GM23338 (cell line): ENCODE data around the gene SLC19A1. TPM values are rescaled to one million over a fixed set of nuclear protein-coding genes. Genes with fewer than 3 reads are reported as not detected.

Experiments used
- ATAC-seq: fragments of 200-7000 bp; cut with Tn5 transposase; 3 replicates; pipeline ENCODE4 v1.9.1; 2020
- DNase-seq: peaks from one replicate; pipeline ENCODE4 v3.0.0-alpha.2; 2015; ENCODE audit warnings: low spot score
- H2AFZ ChIP-seq: fragments of 200-600 bp; sonication (generic); 2 replicates; pipeline ENCODE4 v1.8.0; 2016; ENCODE audit warnings: antibody characterized with exemption, mild to moderate bottlenecking, moderate library complexity
- H3F3A ChIP-seq: fragments of 200-600 bp; sonication (generic); replicated peaks from 2 replicates; pipeline ENCODE4 v1.8.0; 2017; ENCODE audit warnings: antibody characterized with exemption, mixed run types, low read depth
- H3K27ac ChIP-seq: fragments of 200-600 bp; sonication (generic); 2 replicates; pipeline ENCODE4 v1.6.1; 2016; ENCODE audit warnings: low read depth
- H3K27me3 ChIP-seq: fragments of 200-600 bp; sonication (generic); 2 replicates; pipeline ENCODE4 v1.8.0; 2016; ENCODE audit warnings: mild to moderate bottlenecking, mixed run types, moderate library complexity; ENCODE audit not compliant: insufficient read depth
- H3K36me3 ChIP-seq: fragments of 200-600 bp; sonication (generic); 2 replicates; pipeline ENCODE4 v1.8.0; 2016; ENCODE audit warnings: mild to moderate bottlenecking; ENCODE audit not compliant: insufficient read depth
- H3K4me1 ChIP-seq: fragments of 200-600 bp; sonication (generic); 2 replicates; pipeline ENCODE4 v1.8.0; 2016; ENCODE audit warnings: mild to moderate bottlenecking, moderate library complexity; ENCODE audit not compliant: insufficient read depth
- H3K4me2 ChIP-seq: fragments of 200-600 bp; sonication (generic); 2 replicates; pipeline ENCODE4 v1.7.1; 2017; ENCODE audit warnings: mixed run types
- H3K4me3 ChIP-seq: fragments of 200-600 bp; sonication (generic); 2 replicates; pipeline ENCODE4 v1.6.1; 2016; ENCODE audit warnings: mixed run types
- H3K79me2 ChIP-seq: fragments of 200-600 bp; sonication (generic); replicated peaks from 2 replicates; pipeline ENCODE4 v1.8.0; 2017; ENCODE audit warnings: mild to moderate bottlenecking; ENCODE audit not compliant: insufficient read depth
- H3K9me2 ChIP-seq: fragments of 200-600 bp; sonication (generic); 2 replicates; pipeline ENCODE4 v1.8.0; 2017; ENCODE audit not compliant: insufficient read depth
- H4K20me1 ChIP-seq: fragments of 200-600 bp; sonication (generic); replicated peaks from 2 replicates; pipeline ENCODE4 v1.8.0; 2017; ENCODE audit warnings: mild to moderate bottlenecking; ENCODE audit not compliant: insufficient read depth
- H3K27ac Mint-ChIP-seq: 2 replicates; pipeline ENCODE4 v1.8.0; 2020; ENCODE audit warnings: inconsistent platforms, mild to moderate bottlenecking, moderate library complexity, mixed read lengths
- H3K27me3 Mint-ChIP-seq: 3 replicates; pipeline ENCODE4 v1.8.0; 2022; ENCODE audit warnings: low read depth, mild to moderate bottlenecking, moderate library complexity, mixed read lengths, inconsistent platforms; ENCODE audit not compliant: insufficient read depth, poor library complexity
- H3K36me3 Mint-ChIP-seq: 3 replicates; pipeline ENCODE4 v1.8.0; 2021; ENCODE audit warnings: low read depth, mild to moderate bottlenecking, inconsistent platforms, moderate library complexity, mixed read lengths
- H3K4me1 Mint-ChIP-seq: 3 replicates; pipeline ENCODE4 v1.8.0; 2020; ENCODE audit warnings: mild to moderate bottlenecking, inconsistent platforms, mixed read lengths
- H3K4me3 Mint-ChIP-seq: 3 replicates; pipeline ENCODE4 v1.8.0; 2021; ENCODE audit warnings: moderate library complexity, mild to moderate bottlenecking, inconsistent platforms, mixed read lengths
- H3K9me3 Mint-ChIP-seq: 3 replicates; pipeline ENCODE4 v1.8.0; 2020; ENCODE audit warnings: moderate library complexity, mild to moderate bottlenecking, inconsistent platforms, mixed read lengths
- EZH2 ChIP-seq: fragments of 200-600 bp; sonication (generic); IDR thresholded peaks from one replicate; pipeline ENCODE4 v1.8.0; 2017; ENCODE audit warnings: antibody characterized with exemption, mild to moderate bottlenecking, low read depth; ENCODE audit not compliant: unreplicated experiment
- EZH2phosphoT487 ChIP-seq: fragments of 200-600 bp; sonication (generic); IDR thresholded peaks from one replicate; pipeline ENCODE4 v1.8.1; 2018; ENCODE audit warnings: antibody characterized with exemption; ENCODE audit not compliant: unreplicated experiment
- NANOG ChIP-seq: IDR thresholded peaks from 2 replicates; pipeline ENCODE4 v1.6.1; 2016; ENCODE audit warnings: antibody characterized with exemption, borderline replicate concordance
- POLR2AphosphoS5 ChIP-seq: IDR thresholded peaks from 2 replicates; pipeline ENCODE4 v1.6.1; 2016; ENCODE audit warnings: antibody characterized with exemption, low read depth
- STAT1 ChIP-seq: IDR thresholded peaks from one replicate; pipeline ENCODE4 v1.6.1; 2016; ENCODE audit warnings: antibody characterized with exemption; ENCODE audit not compliant: unreplicated experiment
- ZNF114 ChIP-seq: fragments of 250-450 bp; sonication (Bioruptor Pico); IDR thresholded peaks from 2 replicates; pipeline ENCODE4 v1.5.0; 2020; ENCODE audit warnings: mild to moderate bottlenecking, moderate library complexity
- ZNF331 ChIP-seq: fragments of 250-450 bp; sonication (Bioruptor Pico); IDR thresholded peaks from 2 replicates; pipeline ENCODE4 v1.5.0; 2020; ENCODE audit warnings: low read depth, mild to moderate bottlenecking, moderate library complexity
- ZNF462 ChIP-seq: fragments of 250-450 bp; sonication (Bioruptor Pico); IDR thresholded peaks from 2 replicates; pipeline ENCODE4 v1.5.0; 2020; ENCODE audit warnings: mild to moderate bottlenecking, moderate library complexity
- polyA plus RNA-seq: library from polyadenylated mRNA; unstranded; fragments of >200 nt; fragmentation: Nextera tagmentation; extraction: Ambion mirVana; gene quantifications from 2 replicates; pipeline ENCODE4 v1.2.1, GENCODE V29; 2016
- total RNA-seq: library from RNA; depleted of rRNA; stranded (reverse); fragments of >200 nt; shearing (Covaris generic); gene quantifications from 2 replicates; pipeline ENCODE4 v1.2.3, GENCODE V29; 2014

The SLC19A1 gene
- total and polyA plus RNA-seq, 2 experiments from 2014 or later, result 31.2 to 33.0 TPM

- no peak for TF ChIP-seq ZNF462 (CRISPR knock-in tag)
- no peak for TF ChIP-seq EZH2phosphoT487
- TF ChIP-seq EZH2, result no peak
These were observed 16.3 kb downstream of the SLC19A1 start (continued) for GRCh38 chr21:45525910-45526306.

- ATAC-seq (no peak), DNase-seq (no peak)
- no peak overlapping the region for H3K27ac ChIP-seq
- H3K4me3 Mint-ChIP-seq, result no peak overlapping the region
- H3K4me2 ChIP-seq, result no peak overlapping the region
- H3K79me2 ChIP-seq, result no peaks in the 10 kb centered on the region; the same call in 1 of the 2 replicates
- 0 out of 2 replicates have a peak, but pooled peaks cover 2% of the 10 kb centered on the region for H3F3A ChIP-seq
- H3K27ac Mint-ChIP-seq, result no peak overlapping the region
- no peak overlapping the region for H2AFZ ChIP-seq
- 0 out of 2 replicates have a peak, but pooled peaks cover 5% of the 10 kb centered on the region for H4K20me1 ChIP-seq
- H3K36me3 Mint-ChIP-seq, result peaks cover 55% of the 10 kb centered on the region
- H3K4me1 ChIP-seq, result no peaks in the 10 kb centered on the region
- no peaks in the 10 kb centered on the region; the same call in 1 of the 2 replicates for H3K9me2 ChIP-seq
- peaks cover 13% of the 10 kb centered on the region; the same call in 1 of the 2 replicates for H3K36me3 ChIP-seq
- peaks cover 12% of the 10 kb centered on the region for H3K9me3 Mint-ChIP-seq
- H3K4me3 ChIP-seq, result no peak overlapping the region
- 0 out of 3 replicates have a peak, but pooled peaks cover 2% of the 10 kb centered on the region for H3K4me1 Mint-ChIP-seq
- peaks cover 11% of the 10 kb centered on the region for H3K27me3 Mint-ChIP-seq
- H3K27me3 ChIP-seq, result no peaks in the 10 kb centered on the region
- TF ChIP-seq STAT1 (no peak), ZNF331 (CRISPR knock-in tag) (no peak), ZNF114 (CRISPR knock-in tag) (no peak), EZH2 (no peak), NANOG (no peak), POLR2AphosphoS5 (no peak)
These were observed 16.9 kb downstream of the SLC19A1 start for GRCh38 chr21:45525153-45525909.
